ENCODE measurements around the gene SVBP.

DNA sequence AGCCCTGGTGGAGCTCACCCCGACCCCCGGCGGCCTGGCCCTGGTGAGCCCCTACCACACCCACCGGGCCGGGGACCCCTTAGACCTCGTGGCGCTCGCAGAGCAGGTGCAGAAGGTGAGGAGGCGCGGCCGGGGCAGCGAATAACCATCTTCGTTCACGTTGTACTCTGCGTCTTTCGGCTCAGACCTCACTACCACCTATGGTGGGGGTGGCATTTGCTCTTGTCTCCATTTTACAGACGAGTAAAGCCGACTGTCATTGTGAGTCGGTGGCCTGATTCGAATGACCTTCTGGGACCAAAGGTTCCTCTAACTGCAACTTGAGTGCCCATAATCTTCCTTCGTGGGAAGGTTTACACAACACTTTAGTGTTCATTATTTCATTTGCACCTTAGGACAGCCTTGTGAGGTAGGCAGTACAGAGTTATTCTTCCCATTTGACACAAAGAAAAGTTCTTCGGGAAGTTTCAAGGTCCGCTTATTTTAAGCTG is 49.6 kb downstream of the SVBP start:
- no peak for TF ChIP-seq POLR2AphosphoS5 (IDR thresholded peaks at IDR 0.05)
- TF ChIP-seq, protein P1, sequence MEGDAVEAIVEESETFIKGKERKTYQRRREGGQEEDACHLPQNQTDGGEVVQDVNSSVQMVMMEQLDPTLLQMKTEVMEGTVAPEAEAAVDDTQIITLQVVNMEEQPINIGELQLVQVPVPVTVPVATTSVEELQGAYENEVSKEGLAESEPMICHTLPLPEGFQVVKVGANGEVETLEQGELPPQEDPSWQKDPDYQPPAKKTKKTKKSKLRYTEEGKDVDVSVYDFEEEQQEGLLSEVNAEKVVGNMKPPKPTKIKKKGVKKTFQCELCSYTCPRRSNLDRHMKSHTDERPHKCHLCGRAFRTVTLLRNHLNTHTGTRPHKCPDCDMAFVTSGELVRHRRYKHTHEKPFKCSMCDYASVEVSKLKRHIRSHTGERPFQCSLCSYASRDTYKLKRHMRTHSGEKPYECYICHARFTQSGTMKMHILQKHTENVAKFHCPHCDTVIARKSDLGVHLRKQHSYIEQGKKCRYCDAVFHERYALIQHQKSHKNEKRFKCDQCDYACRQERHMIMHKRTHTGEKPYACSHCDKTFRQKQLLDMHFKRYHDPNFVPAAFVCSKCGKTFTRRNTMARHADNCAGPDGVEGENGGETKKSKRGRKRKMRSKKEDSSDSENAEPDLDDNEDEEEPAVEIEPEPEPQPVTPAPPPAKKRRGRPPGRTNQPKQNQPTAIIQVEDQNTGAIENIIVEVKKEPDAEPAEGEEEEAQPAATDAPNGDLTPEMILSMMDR (IDR thresholded peaks at IDR 0.05) = no peak
